VCaP (cell line): Measurements from ENCODE around the gene TMEM217.
A peak's percentile ranks its signal among the peaks of the same experiment; 100 is the strongest.

ENCODE experiments used
- H3K27ac ChIP-seq: fragments of 450-650 bp; 2 replicates; pipeline ENCODE4 v1.5.1; 2017
- TF ChIP-seq, protein P1 (sequence below): fragments of 450-650 bp; conservative IDR thresholded peaks from 2 replicates; pipeline ENCODE4 v1.5.1; 2017; ENCODE audit warnings: mild to moderate bottlenecking, moderate library complexity

TMEM217 gene

GRCh38 chr6:37171970-37172812 is 85.8 kb downstream of the TMEM217 start:
- peak overlapping the region; percentile 92 for H3K27ac ChIP-seq
- TF ChIP-seq, protein P1, sequence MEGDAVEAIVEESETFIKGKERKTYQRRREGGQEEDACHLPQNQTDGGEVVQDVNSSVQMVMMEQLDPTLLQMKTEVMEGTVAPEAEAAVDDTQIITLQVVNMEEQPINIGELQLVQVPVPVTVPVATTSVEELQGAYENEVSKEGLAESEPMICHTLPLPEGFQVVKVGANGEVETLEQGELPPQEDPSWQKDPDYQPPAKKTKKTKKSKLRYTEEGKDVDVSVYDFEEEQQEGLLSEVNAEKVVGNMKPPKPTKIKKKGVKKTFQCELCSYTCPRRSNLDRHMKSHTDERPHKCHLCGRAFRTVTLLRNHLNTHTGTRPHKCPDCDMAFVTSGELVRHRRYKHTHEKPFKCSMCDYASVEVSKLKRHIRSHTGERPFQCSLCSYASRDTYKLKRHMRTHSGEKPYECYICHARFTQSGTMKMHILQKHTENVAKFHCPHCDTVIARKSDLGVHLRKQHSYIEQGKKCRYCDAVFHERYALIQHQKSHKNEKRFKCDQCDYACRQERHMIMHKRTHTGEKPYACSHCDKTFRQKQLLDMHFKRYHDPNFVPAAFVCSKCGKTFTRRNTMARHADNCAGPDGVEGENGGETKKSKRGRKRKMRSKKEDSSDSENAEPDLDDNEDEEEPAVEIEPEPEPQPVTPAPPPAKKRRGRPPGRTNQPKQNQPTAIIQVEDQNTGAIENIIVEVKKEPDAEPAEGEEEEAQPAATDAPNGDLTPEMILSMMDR = peak; percentile 89

DNA sequence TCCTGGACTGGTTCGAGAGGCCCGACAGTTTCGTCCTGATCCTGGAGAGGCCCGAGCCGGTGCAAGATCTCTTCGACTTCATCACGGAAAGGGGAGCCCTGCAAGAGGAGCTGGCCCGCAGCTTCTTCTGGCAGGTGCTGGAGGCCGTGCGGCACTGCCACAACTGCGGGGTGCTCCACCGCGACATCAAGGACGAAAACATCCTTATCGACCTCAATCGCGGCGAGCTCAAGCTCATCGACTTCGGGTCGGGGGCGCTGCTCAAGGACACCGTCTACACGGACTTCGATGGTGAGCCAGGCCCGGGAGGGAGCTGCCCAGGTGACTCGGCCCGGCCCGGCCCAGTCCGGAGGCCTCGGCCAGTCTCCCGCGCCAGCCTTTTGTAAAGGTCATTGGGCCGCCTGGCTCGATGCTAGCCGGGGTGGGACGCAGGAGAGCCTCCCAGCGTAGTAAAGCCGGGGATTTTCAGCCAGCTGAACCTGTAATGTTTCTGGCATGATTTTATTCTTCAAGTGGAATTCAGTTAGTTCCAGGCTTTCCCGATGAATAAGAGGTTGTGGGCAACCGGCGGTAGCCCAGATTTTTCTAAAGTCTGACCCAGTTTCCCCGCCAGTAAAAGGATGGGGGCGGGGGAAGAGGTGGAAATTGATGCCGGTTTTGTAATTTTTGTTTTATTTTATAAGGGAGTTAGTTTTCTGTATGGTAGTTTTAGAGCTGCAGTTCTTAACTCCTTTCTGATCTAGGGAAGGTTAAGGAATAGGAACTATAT is 86.6 kb downstream of the TMEM217 start:
- TF ChIP-seq, protein P1 = no peak
- peak overlapping the region; percentile 92 for H3K27ac ChIP-seq

- peak overlapping the region; percentile 92 for H3K27ac ChIP-seq
These were observed 87.4 kb downstream of the TMEM217 start for GRCh38 chr6:37170273-37171200.

GRCh38 chr6:37169496-37170272 is 88.3 kb downstream of the TMEM217 start, which contains the start of gene PIM1:
Gene PIM1, plus strand, starts transcription at chr6:37170152. Its CDS starts 424 bp downstream, at chr6:37170576.
- H3K27ac ChIP-seq = peak within 1 kb of the TSS; percentile 92
- TF ChIP-seq, protein P1 = no peak

More at GRCh38 chr6:37170273-37171200, 87.4 kb downstream of the TMEM217 start:
- TF ChIP-seq, protein P1 = peak; percentile 35

DNA sequence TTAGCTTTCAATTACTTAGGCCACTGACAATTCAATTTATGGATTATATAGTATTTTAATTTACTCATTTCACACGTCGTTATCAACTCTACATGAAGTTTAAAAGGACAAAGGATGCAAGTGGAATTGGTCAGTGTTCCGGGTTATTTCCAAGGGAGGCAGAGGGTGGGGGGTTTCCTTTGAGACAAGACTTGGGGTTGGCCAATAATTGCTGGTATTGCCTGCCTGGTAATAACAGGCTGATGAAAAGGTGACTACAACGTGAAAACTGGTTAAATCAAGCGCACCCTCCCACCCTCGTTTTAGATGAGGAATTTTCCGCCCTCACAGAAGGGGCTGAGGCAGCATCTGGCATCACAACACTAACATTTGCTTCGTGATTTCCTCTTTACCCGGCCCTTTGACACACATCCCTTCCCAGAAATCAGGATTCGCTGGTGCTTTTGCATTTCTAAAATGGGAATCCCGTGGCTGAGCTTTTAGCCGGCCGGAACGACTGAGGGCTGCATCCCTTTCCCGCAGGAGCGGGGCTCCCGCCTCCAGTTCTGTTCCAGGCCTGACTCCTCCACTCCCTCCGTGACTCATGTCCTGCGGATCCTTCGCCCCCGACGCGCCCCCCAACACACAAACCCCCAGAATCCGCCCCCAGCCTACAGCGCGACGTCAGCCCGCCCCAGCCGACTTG is 89.0 kb downstream of the TMEM217 start:
- TF ChIP-seq, protein P1 = no peak
- peak overlapping the region; percentile 92 for H3K27ac ChIP-seq

GRCh38 chr6:37168163-37168758 is 89.7 kb downstream of the TMEM217 start:
- TF ChIP-seq, protein P1 = no peak
- peak overlapping the region; percentile 92 for H3K27ac ChIP-seq
